OCI-LY3 (cell line): ENCODE measurements around the gene SUGP2.
"Not testable (repeated sequence)": the region's sequence is repeated elsewhere in the genome, so short reads cannot be mapped to it uniquely, and the experiment has no call there.

Experiments
- H2AFZ ChIP-seq: fragments of 200-600, 300-600 bp; shearing (Covaris generic); 2 replicates; pipeline ENCODE4 v1.6.0; 2014; ENCODE audit warnings: antibody characterized with exemption, low read depth, low read length
- H3K27ac ChIP-seq: fragments of 200-600, 300-600 bp; sonication (generic); 2 replicates; pipeline ENCODE4 v1.5.1; 2014; ENCODE audit warnings: mild to moderate bottlenecking, low read length, moderate library complexity, mixed read lengths
- H3K27me3 ChIP-seq: fragments of 200-600, 300-600 bp; sonication (generic); 2 replicates; pipeline ENCODE4 v1.6.1; 2014; ENCODE audit warnings: low read depth, low read length, mixed read lengths
- H3K36me3 ChIP-seq: fragments of 200-600, 300-600 bp; sonication (generic); replicated peaks from 2 replicates; pipeline ENCODE3; 2014; ENCODE audit warnings: low read depth, low read length, mixed read lengths
- H3K4me1 ChIP-seq: fragments of 300-600, 200-600 bp; sonication (generic); 2 replicates; pipeline ENCODE4 v1.6.1; 2014; ENCODE audit warnings: low read length, mixed read lengths
- H3K4me2 ChIP-seq: fragments of 200-600, 300-600 bp; sonication (generic); 2 replicates; pipeline ENCODE4 v1.6.1; 2014; ENCODE audit warnings: low read length, mixed read lengths
- H3K4me3 ChIP-seq: fragments of 300-600, 200-600 bp; sonication (generic); 2 replicates; pipeline ENCODE4 v1.5.1; 2014; ENCODE audit warnings: antibody characterized with exemption, mild to moderate bottlenecking, low read length, moderate library complexity
- H3K79me2 ChIP-seq: fragments of 300-600, 200-600 bp; shearing (Covaris generic); 2 replicates; pipeline ENCODE4 v1.6.1; 2014; ENCODE audit warnings: mild to moderate bottlenecking, low read length, mixed read lengths
- H3K9ac ChIP-seq: fragments of 300-600, 200-600 bp; shearing (Covaris generic); 2 replicates; pipeline ENCODE4 v1.6.0; 2014; ENCODE audit warnings: mild to moderate bottlenecking, low read length, moderate library complexity
- H3K9me3 ChIP-seq: fragments of 200-600, 300-600 bp; shearing (Covaris generic); 2 replicates; pipeline ENCODE4 v1.6.1; 2014; ENCODE audit warnings: low read length, mixed read lengths; ENCODE audit not compliant: insufficient read depth
- H4K20me1 ChIP-seq: fragments of 200-600, 300-600 bp; sonication (generic); 2 replicates; pipeline ENCODE4 v1.6.1; 2016; ENCODE audit warnings: low read length, mixed read lengths; ENCODE audit not compliant: insufficient read depth
- CTCF ChIP-seq: fragments of 200-600, 300-600 bp; sonication (generic); IDR thresholded peaks from 2 replicates; pipeline ENCODE4 v1.5.1; 2014; ENCODE audit warnings: antibody characterized with exemption, low read length, low read depth
- EZH2phosphoT487 ChIP-seq: fragments of 200-600 bp; shearing (Covaris generic); IDR thresholded peaks from 2 replicates; pipeline ENCODE4 v1.6.1; 2018; ENCODE audit warnings: antibody characterized with exemption, mixed run types, low read depth

SUGP2 gene

GRCh38 chr19:19025861-19026260 is 7.5 kb downstream of the SUGP2 start:
- Histone ChIP-seq H3K36me3 (peaks cover 76% of the 10 kb centered on the region), H3K9ac (no peak overlapping the region), H3K27me3 (no peaks in the 10 kb centered on the region), H3K4me3 (no peak overlapping the region), H3K9me3 (no peaks in the 10 kb centered on the region), H3K27ac (no peak overlapping the region), H2AFZ (no peak overlapping the region), H4K20me1 (peaks cover 57% of the 10 kb centered on the region), H3K79me2 (peaks cover 94% of the 10 kb centered on the region), H3K4me2 (no peak overlapping the region), H3K4me1 (no peaks in the 10 kb centered on the region)
- TF ChIP-seq CTCF = no peak
- no peak for TF ChIP-seq EZH2phosphoT487

GRCh38 chr19:19023376-19023775 is 9.9 kb downstream of the SUGP2 start:
- peaks cover 93% of the 10 kb centered on the region for H3K79me2 ChIP-seq

GRCh38 chr19:19022380-19022961 is 10.8 kb downstream of the SUGP2 start:
- Histone ChIP-seq H3K79me2 (peaks cover 92% of the 10 kb centered on the region), H3K36me3 (peaks cover 73% of the 10 kb centered on the region), H3K9ac (no peak overlapping the region), H3K9me3 (no peaks in the 10 kb centered on the region), H2AFZ (no peak overlapping the region), H4K20me1 (peaks cover 53% of the 10 kb centered on the region), H3K27ac (no peak overlapping the region), H3K4me1 (no peaks in the 10 kb centered on the region), H3K4me2 (no peak overlapping the region), H3K4me3 (no peak overlapping the region), H3K27me3 (no peaks in the 10 kb centered on the region)
- TF ChIP-seq EZH2phosphoT487 (no peak), CTCF (no peak)

More at GRCh38 chr19:19023376-19023775, 9.9 kb downstream of the SUGP2 start:
- Histone ChIP-seq H4K20me1 (peaks cover 57% of the 10 kb centered on the region), H3K36me3 (peaks cover 74% of the 10 kb centered on the region)
- H3K4me3 ChIP-seq, H3K27ac ChIP-seq, H3K9me3 ChIP-seq, H3K4me2 ChIP-seq, H2AFZ ChIP-seq, H3K9ac ChIP-seq, H3K27me3 ChIP-seq, H3K4me1 ChIP-seq: not testable (repeated sequence)

- Histone ChIP-seq H3K79me2 (peaks cover 92% of the 10 kb centered on the region), H3K36me3 (peaks cover 72% of the 10 kb centered on the region), H3K27ac (no peak overlapping the region), H3K4me1 (no peaks in the 10 kb centered on the region), H4K20me1 (peaks cover 47% of the 10 kb centered on the region), H3K4me2 (no peak overlapping the region), H2AFZ (no peak overlapping the region), H3K9me3 (no peaks in the 10 kb centered on the region), H3K9ac (no peak overlapping the region), H3K27me3 (no peaks in the 10 kb centered on the region), H3K4me3 (no peak overlapping the region)
- TF ChIP-seq EZH2phosphoT487 = no peak
- TF ChIP-seq CTCF = no peak
These were observed 12.2 kb downstream of the SUGP2 start for GRCh38 chr19:19021115-19021514.
